ENCODE data around the gene MAP3K5.

- TF ChIP-seq CTCF (IDR thresholded peaks at IDR 0.05) (no peak), POLR2A (IDR thresholded peaks at IDR 0.05) (peak in 1 of 2 donors; percentile 23), EP300 (IDR thresholded peaks at IDR 0.05) (peak in 1 of 2 donors; percentile 61)
Observed at GRCh38 chr6:136791296-136792094, 782 bp downstream of the MAP3K5 start.
